SK-N-SH (cell line): ENCODE data around the gene ARHGAP10. TPM values are rescaled to one million over a fixed set of nuclear protein-coding genes. Genes with fewer than 3 reads are reported as not detected.
A peak's percentile ranks its signal among the peaks of the same experiment; 100 is the strongest.

Experiments used
- CTCF ChIA-PET: fragments of 300-600, 350-600 bp; formaldehyde crosslinking; extraction: SDS; loops from one replicate; lab custom pipeline; 2021; lab: Yijun Ruan, JAX
- POLR2A ChIA-PET: fragments of 350-600 bp; sonication (Branson Sonifier 250); formaldehyde crosslinking; extraction: SDS; loops from one replicate; lab custom pipeline; 2020; ENCODE audit warnings: antibody characterized with exemption, inconsistent platforms; lab: Yijun Ruan, JAX
- DNase-seq: peaks from one replicate; pipeline ENCODE4 v3.0.0; 2012
- H2AFZ ChIP-seq: fragments of 200-600 bp; sonication (generic); 2 replicates; pipeline ENCODE4 v1.8.1; 2016; ENCODE audit warnings: antibody characterized with exemption, mild to moderate bottlenecking, low read depth
- H3F3A ChIP-seq: fragments of 200-600 bp; sonication (generic); replicated peaks from 2 replicates; pipeline ENCODE3; 2016; ENCODE audit warnings: antibody characterized with exemption, mild to moderate bottlenecking; ENCODE audit not compliant: insufficient read depth
- H3K27ac ChIP-seq, 2 experiments: fragments of 200-500 bp in 1 of 2; fragments of 200-600 bp in 1 of 2; sonication (Bioruptor generic) in 1 of 2; sonication (generic), shearing (Covaris generic) in 1 of 2; 2 replicates each; pipeline versions ENCODE4 v1.5.1 to v1.6.1; 2014 to 2016; ENCODE audit warnings: low read depth in 2 of 2, inconsistent platforms in 1 of 2, low read length in 1 of 2, mild to moderate bottlenecking in 1 of 2, mixed read lengths in 1 of 2
- H3K27me3 ChIP-seq: fragments of 200-600 bp; sonication (generic), shearing (Covaris generic); 2 replicates; pipeline ENCODE4 v1.6.1; 2016; ENCODE audit warnings: mixed run types; ENCODE audit not compliant: insufficient read depth
- H3K36me3 ChIP-seq, 2 experiments: fragments of 200-500 bp in 1 of 2; fragments of 200-600 bp in 1 of 2; sonication (Bioruptor generic) in 1 of 2; sonication (generic) in 1 of 2; replicated peaks in 1 of 2; 2 replicates each; pipeline versions ENCODE3 to v1.5.1; 2014 to 2016; ENCODE audit warnings: low read length in 1 of 2, mild to moderate bottlenecking in 1 of 2; ENCODE audit not compliant: insufficient read depth in 2 of 2, control insufficient read depth in 1 of 2
- H3K4me1 ChIP-seq, 2 experiments: fragments of 200-500 bp in 1 of 2; fragments of 200-600 bp in 1 of 2; sonication (Bioruptor generic) in 1 of 2; sonication (generic), shearing (Covaris generic) in 1 of 2; 2 replicates each; pipeline versions ENCODE4 v1.5.1 to v1.6.1; 2014 to 2016; ENCODE audit warnings: low read depth in 1 of 2, low read length in 1 of 2, mixed run types in 1 of 2; ENCODE audit not compliant: insufficient read depth in 2 of 2, control insufficient read depth in 1 of 2
- H3K4me2 ChIP-seq: fragments of 200-600 bp; sonication (generic), shearing (Covaris generic); 2 replicates; pipeline ENCODE4 v1.6.1; 2017; ENCODE audit warnings: mixed run types
- H3K4me3 ChIP-seq, 2 experiments: fragments of 200-500 bp in 1 of 2; fragments of 200-600 bp in 1 of 2; sonication (Bioruptor generic) in 1 of 2; sonication (generic), shearing (Covaris generic) in 1 of 2; 2 replicates each; pipeline versions ENCODE4 v1.5.1 to v1.8.1; 2014 to 2016; ENCODE audit warnings: low read depth in 2 of 2, inconsistent platforms in 1 of 2, low read length in 1 of 2, mild to moderate bottlenecking in 1 of 2, mixed read lengths in 1 of 2, moderate library complexity in 1 of 2
- H3K79me2 ChIP-seq: fragments of 200-600 bp; sonication (generic); 2 replicates; pipeline ENCODE4 v1.8.1; 2017; ENCODE audit warnings: mild to moderate bottlenecking; ENCODE audit not compliant: insufficient read depth
- H3K9ac ChIP-seq: fragments of 200-600 bp; sonication (generic); 2 replicates; pipeline ENCODE4 v1.6.1; 2017; ENCODE audit warnings: mixed run types
- H3K9me2 ChIP-seq: fragments of 200-600 bp; sonication (generic); 2 replicates; pipeline ENCODE4 v1.6.1; 2017; ENCODE audit warnings: mixed run types
- H3K9me3 ChIP-seq: fragments of 200-600 bp; sonication (generic); 2 replicates; pipeline ENCODE4 v1.6.1; 2017; ENCODE audit warnings: mixed run types, mild to moderate bottlenecking, moderate library complexity
- H4K20me1 ChIP-seq: fragments of 200-600 bp; sonication (generic); 2 replicates; pipeline ENCODE4 v1.6.1; 2017; ENCODE audit warnings: mild to moderate bottlenecking, mixed run types; ENCODE audit not compliant: insufficient read depth
- CTCF ChIP-seq: fragments of 200-600 bp; sonication (generic); IDR thresholded peaks from 2 replicates; pipeline ENCODE4 v1.6.1; 2017; ENCODE audit warnings: antibody characterized with exemption, mild to moderate bottlenecking, moderate library complexity
- ELF1 ChIP-seq: IDR thresholded peaks from 2 replicates; pipeline ENCODE4 v1.4.0; 2012
- EP300 ChIP-seq, 2 experiments: IDR thresholded peaks; 2 replicates each; pipeline versions ENCODE4 v1.4.0 to v1.6.1; 2012; ENCODE audit warnings: borderline replicate concordance in 1 of 2, low read depth in 1 of 2, low read length in 1 of 2
- EZH2phosphoT487 ChIP-seq: fragments of 200-600 bp; sonication (generic); IDR thresholded peaks from 2 replicates; pipeline ENCODE4 v1.6.1; 2017; ENCODE audit warnings: low read depth, mixed run types, mild to moderate bottlenecking, antibody characterized with exemption, moderate library complexity, borderline replicate concordance
- GABPA ChIP-seq: IDR thresholded peaks from 2 replicates; pipeline ENCODE4 v1.4.0; 2012; ENCODE audit warnings: low read depth, mild to moderate bottlenecking
- GATA2 ChIP-seq: sonication (generic); formaldehyde crosslinking; IDR thresholded peaks from 2 replicates; pipeline ENCODE4 v1.5.0; 2020; ENCODE audit warnings: mild to moderate bottlenecking, missing genetic modification reagents
- JUND ChIP-seq: IDR thresholded peaks from 2 replicates; pipeline ENCODE4 v1.4.0; 2012
- MAX ChIP-seq: IDR thresholded peaks from 2 replicates; pipeline ENCODE4 v1.4.0; 2012; ENCODE audit warnings: low read depth
- MXI1 ChIP-seq: IDR thresholded peaks from 2 replicates; pipeline ENCODE4 v1.6.1; 2012; ENCODE audit warnings: mild to moderate bottlenecking, low read depth, low read length, improper control_type of control experiment
- PBX3 ChIP-seq: IDR thresholded peaks from 2 replicates; pipeline ENCODE4; 2012
- POLR2AphosphoS5 ChIP-seq: IDR thresholded peaks from 2 replicates; pipeline ENCODE4 v1.6.1; 2012; ENCODE audit warnings: low read depth, low read length
- RCOR1 ChIP-seq: fragments of 150-350 bp; IDR thresholded peaks from 2 replicates; pipeline ENCODE4 v1.6.1; 2017; ENCODE audit warnings: antibody characterized with exemption, low read length
- REST ChIP-seq: IDR thresholded peaks from 2 replicates; pipeline ENCODE4 v1.6.1; 2012; ENCODE audit warnings: mild to moderate bottlenecking, low read depth, low read length, moderate library complexity
- RXRA ChIP-seq: IDR thresholded peaks from 2 replicates; pipeline ENCODE4 v1.4.0; 2012; ENCODE audit warnings: low read depth, mild to moderate bottlenecking, borderline replicate concordance
- SIN3A ChIP-seq: IDR thresholded peaks from 2 replicates; pipeline ENCODE4 v1.6.1; 2012; ENCODE audit warnings: low read depth, mild to moderate bottlenecking, low read length, moderate library complexity, borderline replicate concordance
- TAF1 ChIP-seq: IDR thresholded peaks from 2 replicates; pipeline ENCODE4 v1.6.1; 2012; ENCODE audit warnings: low read depth, mild to moderate bottlenecking, low read length, moderate library complexity, borderline replicate concordance
- TCF12 ChIP-seq: IDR thresholded peaks from 2 replicates; pipeline ENCODE4 v1.4.0; 2012
- USF2 ChIP-seq: fragments of 150-350 bp; IDR thresholded peaks from 2 replicates; pipeline ENCODE4 v1.6.1; 2017; ENCODE audit warnings: antibody characterized with exemption, low read length, low read depth, borderline replicate concordance
- YY1 ChIP-seq: IDR thresholded peaks from 2 replicates; pipeline ENCODE4 v1.4.0; 2012; ENCODE audit warnings: low read depth, mild to moderate bottlenecking
- ZBTB33 ChIP-seq: IDR thresholded peaks from 2 replicates; pipeline ENCODE4 v1.4.0; 2012; ENCODE audit warnings: low read depth, borderline replicate concordance
- WGBS: methylation state at CpG from one replicate; pipeline ENCODE4 v1.1.6; 2017; ENCODE audit warnings: low lambda C conversion rate; 5-methylcytosine and 5-hydroxymethylcytosine counted together
- polyA plus RNA-seq, 3 experiments: library from polyadenylated mRNA; depleted of rRNA; stranded (reverse); fragments of >200 nt; gene quantifications; 2 replicates each; pipeline ENCODE4 v1.2.3, GENCODE V29; 2012

Gene ARHGAP10
- polyA plus RNA-seq (2012; rRNA removed): 12.0 and 15.1 TPM in 2 replicates
- polyA plus RNA-seq (2012; cell fraction: cytosol; rRNA removed): 12.9 and 13.8 TPM in 2 replicates
- polyA plus RNA-seq (2012; cell fraction: nucleus; rRNA removed): 20.6 and 21.3 TPM in 2 replicates

GRCh38 chr4:147731580-147732517, at the start of gene ARHGAP10:
Gene ARHGAP10 (plus strand): TSS chr4:147732088. CDS start chr4:147732302, 214 bp downstream.
- POLR2A ChIA-PET: interaction anchor here (0.6 to 1.9 kb wide), 5 partner anchors 10 to 131 kb away, joined by 3 to 11 read pairs (median 3); partner anchors contain the start of genes PRMT9 and TMEM184C
- CTCF ChIA-PET: interaction anchor here (1.0 to 5.0 kb wide), 8 partner anchors 11 to 134 kb away, joined by 3 to 67 read pairs (median 6); no protein-coding TSS in a partner anchor
- Histone ChIP-seq H3K27me3 (no peaks in the 10 kb centered on the region), H3K4me2 (peak within 1 kb of the TSS; percentile 99), H3K36me3 (no peaks in the 10 kb centered on the region), H3K9ac (peak within 1 kb of the TSS; percentile 83), H3K4me1 (peaks cover 25 to 29% of the 10 kb centered on the region in 2 experiments; a peak in 3 of 4 replicates), H3F3A (peaks cover 41% of the 10 kb centered on the region), H3K4me3 (peak within 1 kb of the TSS; percentile 92 to 94), H3K79me2 (peaks cover 47% of the 10 kb centered on the region), H3K9me2 (no peaks in the 10 kb centered on the region), H2AFZ (peak within 1 kb of the TSS; percentile 98), H3K9me3 (no peaks in the 10 kb centered on the region), H3K27ac (peak within 1 kb of the TSS; percentile 77 to 91), H4K20me1 (no peaks in the 10 kb centered on the region; the same call in 1 of the 2 replicates)
- peak; percentile 85 for DNase-seq
- under 1% methylated on average over 54 of the region's 106 CpGs for WGBS
- TF ChIP-seq MAX: peak; percentile 44; the same call in 1 of the 2 replicates
- no peak for TF ChIP-seq PBX3
- 0 out of 2 replicates have a peak, but pooled peaks have one; percentile 28 for TF ChIP-seq YY1
- peak; percentile 35; the same call in 1 of the 2 replicates for TF ChIP-seq TCF12
- TF ChIP-seq GABPA: peak; percentile 50
- TF ChIP-seq ZBTB33: no peak
- no peak for TF ChIP-seq USF2
- peak; percentile 50 for TF ChIP-seq TAF1
- peak; percentile 72 for TF ChIP-seq MXI1
- no peak for TF ChIP-seq CTCF
- no peak for TF ChIP-seq RCOR1
- TF ChIP-seq REST: peak; percentile 28; the same call in 1 of the 2 replicates
- TF ChIP-seq EZH2phosphoT487: no peak
- no peak for TF ChIP-seq GATA2 (CRISPR knock-in tag)
- no peak for TF ChIP-seq SIN3A
- peak; percentile 58; the same call in 1 of the 2 replicates for TF ChIP-seq POLR2AphosphoS5
- TF ChIP-seq JUND: peak; percentile 47; the same call in 1 of the 2 replicates
- no peak for TF ChIP-seq RXRA
- TF ChIP-seq EP300 (IDR thresholded peaks at IDR 0.05; ENCODE audit: borderline replicate concordance in 1 of 2, low read depth in 1 of 2, low read length in 1 of 2): no peak; a peak in 1 of 4 replicates
- TF ChIP-seq ELF1: peak; percentile 30; the same call in 1 of the 2 replicates
